AG08395 (cell line): ENCODE data around the gene PRDX5.
A peak's percentile ranks its signal among the peaks of the same experiment; 100 is the strongest.

Source experiments
- DNase-seq: peaks from one replicate; pipeline ENCODE4 v3.0.0; 2012; ENCODE audit warnings: mixed read lengths, low spot score

PRDX5 gene

GRCh38 chr11:64317961-64318765 is at the start of gene PRDX5:
TSS of gene PRDX5 (plus strand) at chr11:64318121. CDS start at chr11:64318216, 95 bp downstream.
- peak; percentile 98 for DNase-seq

- DNase-seq = no peak
Observed at GRCh38 chr11:64268893-64269539, 48.9 kb upstream of the PRDX5 start.

GRCh38 chr11:64269540-64270220 is 48.2 kb upstream of the PRDX5 start:
- DNase-seq = peak; percentile 95

- no peak for DNase-seq
Observed at GRCh38 chr11:64275031-64275800, 42.7 kb upstream of the PRDX5 start.

- DNase-seq = no peak
Observed at GRCh38 chr11:64275841-64276240, 42.1 kb upstream of the PRDX5 start.

GRCh38 chr11:64276653-64277431 is 41.1 kb upstream of the PRDX5 start:
- peak; percentile 44 for DNase-seq

- DNase-seq = no peak
Observed at GRCh38 chr11:64278576-64279190, 39.2 kb upstream of the PRDX5 start.

GRCh38 chr11:64281957-64282770 is 35.8 kb upstream of the PRDX5 start:
- DNase-seq = no peak

GRCh38 chr11:64283092-64283491 is 34.8 kb upstream of the PRDX5 start:
- DNase-seq = no peak

- peak; percentile 99 for DNase-seq
Observed at GRCh38 chr11:64284048-64284961, 33.6 kb upstream of the PRDX5 start, which contains the start of gene BAD. TSS of gene BAD (minus strand) at chr11:64284665. CDS start at chr11:64284368, 297 bp downstream.

GRCh38 chr11:64284962-64285884 is 32.7 kb upstream of the PRDX5 start, which contains the start of gene GPR137:
TSS of gene GPR137 (plus strand) at chr11:64285848. CDS start at chr11:64286525, 677 bp downstream.
- peak; percentile 95 for DNase-seq

- DNase-seq = no peak
Observed at GRCh38 chr11:64285885-64286800, 31.8 kb upstream of the PRDX5 start.

GRCh38 chr11:64286801-64287159 is 31.1 kb upstream of the PRDX5 start:
- DNase-seq = no peak

- no peak for DNase-seq
Observed at GRCh38 chr11:64287676-64288352, 30.1 kb upstream of the PRDX5 start.

- DNase-seq = no peak
Observed at GRCh38 chr11:64288353-64288750, 29.6 kb upstream of the PRDX5 start.

- no peak for DNase-seq
Observed at GRCh38 chr11:64289002-64289564, 28.8 kb upstream of the PRDX5 start.
